Stimulated activated CD4-positive, alpha-beta T cell treated with anti-CD3 and anti-CD28 coated beads, Interleukin-4, amount 100 ng/mL, for 24 hours (primary cell): ENCODE measurements around the gene PRR27.
"Not testable (repeated sequence)": the region's sequence is repeated elsewhere in the genome, so short reads cannot be mapped to it uniquely, and the experiment has no call there.

Source experiments
- DNase-seq: peaks from one replicate; pipeline ENCODE4 v3.0.0-alpha.2; 2020

PRR27 gene

DNA sequence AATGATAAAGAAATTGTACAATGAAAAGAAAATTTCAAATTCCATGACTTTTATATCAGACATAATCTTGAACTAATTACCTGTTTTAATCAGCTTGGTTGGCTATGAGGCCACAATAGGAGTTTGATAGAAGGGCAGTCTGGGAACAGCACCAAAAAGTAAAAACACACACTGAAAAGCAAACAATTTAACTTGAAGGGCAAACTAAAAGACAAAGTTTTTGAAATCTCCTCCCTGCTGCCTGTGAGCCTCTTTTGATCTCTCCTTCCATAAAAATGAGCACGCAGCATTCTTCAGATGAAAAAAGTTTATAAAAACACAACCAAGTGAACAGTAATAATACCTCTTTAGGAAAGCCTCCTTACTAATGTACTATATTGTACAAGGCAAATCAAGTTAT is 49.6 kb downstream of the PRR27 start:
- DNase-seq, result no peak

DNA sequence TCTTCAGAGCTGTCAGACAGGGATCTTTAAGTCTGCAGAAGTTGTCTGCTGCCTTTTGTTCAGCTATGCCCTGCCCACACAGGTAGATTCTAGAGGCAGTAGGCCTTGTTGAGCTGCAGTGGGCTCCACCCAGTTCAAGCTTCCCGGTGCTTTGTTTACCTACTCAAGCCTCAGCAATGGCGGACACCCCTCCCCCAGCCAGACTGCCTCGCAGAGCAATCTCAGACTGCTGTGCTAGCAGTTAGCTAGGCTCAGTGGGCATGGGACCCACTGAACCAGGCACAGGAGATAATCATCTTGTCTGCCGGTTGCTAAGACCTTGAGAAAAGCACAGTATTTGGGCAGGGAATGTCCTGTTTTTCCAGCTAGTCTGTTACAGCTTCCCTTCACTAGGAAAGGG is 58.7 kb downstream of the PRR27 start:
- DNase-seq, result not testable (repeated sequence)
